ENCODE measurements around the gene GOLGA6D.
"Not testable (repeated sequence)": the region's sequence is repeated elsewhere in the genome, so short reads cannot be mapped to it uniquely, and the experiment has no call there.

DNA sequence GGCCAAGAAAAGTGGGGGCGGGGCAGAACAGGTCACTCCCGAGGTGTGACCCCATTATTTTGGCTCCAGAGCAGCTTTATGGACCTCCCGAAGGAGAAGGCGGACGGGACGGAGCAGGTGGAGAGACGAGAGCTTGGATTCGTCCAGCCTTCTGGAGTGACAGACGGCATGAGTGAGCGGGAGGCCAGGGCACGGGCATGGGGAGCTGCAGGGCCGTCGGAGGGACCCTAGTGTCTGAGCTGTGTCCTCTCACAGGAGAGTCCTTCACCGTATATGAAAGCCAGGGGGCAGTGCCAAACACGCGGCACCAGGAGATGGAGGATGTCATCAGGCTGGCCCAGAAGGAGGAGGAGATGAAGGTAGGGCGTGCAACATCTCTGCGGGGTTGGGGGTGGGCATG, 11.0 kb downstream of the GOLGA6D start:
- not testable (repeated sequence) for TF ChIP-seq POLR2A (IDR thresholded peaks at IDR 0.05)
- TF ChIP-seq, protein P1, sequence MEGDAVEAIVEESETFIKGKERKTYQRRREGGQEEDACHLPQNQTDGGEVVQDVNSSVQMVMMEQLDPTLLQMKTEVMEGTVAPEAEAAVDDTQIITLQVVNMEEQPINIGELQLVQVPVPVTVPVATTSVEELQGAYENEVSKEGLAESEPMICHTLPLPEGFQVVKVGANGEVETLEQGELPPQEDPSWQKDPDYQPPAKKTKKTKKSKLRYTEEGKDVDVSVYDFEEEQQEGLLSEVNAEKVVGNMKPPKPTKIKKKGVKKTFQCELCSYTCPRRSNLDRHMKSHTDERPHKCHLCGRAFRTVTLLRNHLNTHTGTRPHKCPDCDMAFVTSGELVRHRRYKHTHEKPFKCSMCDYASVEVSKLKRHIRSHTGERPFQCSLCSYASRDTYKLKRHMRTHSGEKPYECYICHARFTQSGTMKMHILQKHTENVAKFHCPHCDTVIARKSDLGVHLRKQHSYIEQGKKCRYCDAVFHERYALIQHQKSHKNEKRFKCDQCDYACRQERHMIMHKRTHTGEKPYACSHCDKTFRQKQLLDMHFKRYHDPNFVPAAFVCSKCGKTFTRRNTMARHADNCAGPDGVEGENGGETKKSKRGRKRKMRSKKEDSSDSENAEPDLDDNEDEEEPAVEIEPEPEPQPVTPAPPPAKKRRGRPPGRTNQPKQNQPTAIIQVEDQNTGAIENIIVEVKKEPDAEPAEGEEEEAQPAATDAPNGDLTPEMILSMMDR (IDR thresholded peaks at IDR 0.05) = not testable (repeated sequence)
